CD4-positive, alpha-beta T cell treated with Interleukin-6 for 4 hours (primary cell): Measurements from ENCODE around the gene HLA-DMB.

Experiments used
- DNase-seq: peaks from one replicate; pipeline ENCODE4 v3.0.0-alpha.2; 2020; ENCODE audit warnings: mixed read lengths

The HLA-DMB gene

GRCh38 chr6:32905078-32905477, 35.8 kb downstream of the HLA-DMB start:
- DNase-seq, result no peak

DNA sequence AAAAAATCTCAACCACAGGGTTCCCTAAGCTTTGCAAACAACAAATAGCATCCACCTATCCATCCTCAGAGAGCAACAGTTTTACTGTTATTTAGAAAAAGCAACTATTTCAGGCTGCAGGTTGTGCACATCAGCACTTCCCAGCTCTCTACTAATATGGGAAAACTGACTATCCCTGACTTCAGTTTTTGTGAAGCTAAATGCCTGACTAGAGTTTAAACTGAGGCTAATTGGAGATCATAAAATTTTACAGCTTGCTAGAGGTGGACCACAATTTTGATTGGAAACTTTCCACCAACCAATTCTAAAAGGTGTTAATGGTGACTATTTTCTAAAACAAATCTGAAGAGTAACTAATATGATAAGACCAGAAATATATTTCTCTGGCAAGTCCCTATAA, 36.9 kb downstream of the HLA-DMB start:
- no peak for DNase-seq

GRCh38 chr6:32895006-32895345, 45.9 kb downstream of the HLA-DMB start:
- no peak for DNase-seq

GRCh38 chr6:32894085-32895005, 46.5 kb downstream of the HLA-DMB start:
- DNase-seq, result peak; percentile 92

DNA sequence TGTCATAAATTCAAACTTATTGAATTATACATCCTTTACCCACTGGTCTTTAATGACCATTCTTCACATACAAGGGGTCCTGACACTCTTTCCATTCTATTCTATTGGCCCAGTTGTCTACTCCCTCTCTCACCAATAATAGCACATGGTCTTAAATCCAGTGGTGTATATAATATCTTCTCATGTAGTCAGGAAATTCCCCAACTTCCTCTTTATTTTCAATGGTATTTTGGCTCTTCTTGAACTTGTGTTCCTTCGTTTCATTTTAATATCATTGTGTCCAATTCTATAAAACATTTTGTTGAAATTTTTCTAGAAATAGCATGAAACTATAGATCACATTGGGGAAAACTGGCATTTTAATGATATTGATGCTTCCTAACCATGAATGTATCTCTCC, 50.0 kb downstream of the HLA-DMB start:
- no peak for DNase-seq

DNA sequence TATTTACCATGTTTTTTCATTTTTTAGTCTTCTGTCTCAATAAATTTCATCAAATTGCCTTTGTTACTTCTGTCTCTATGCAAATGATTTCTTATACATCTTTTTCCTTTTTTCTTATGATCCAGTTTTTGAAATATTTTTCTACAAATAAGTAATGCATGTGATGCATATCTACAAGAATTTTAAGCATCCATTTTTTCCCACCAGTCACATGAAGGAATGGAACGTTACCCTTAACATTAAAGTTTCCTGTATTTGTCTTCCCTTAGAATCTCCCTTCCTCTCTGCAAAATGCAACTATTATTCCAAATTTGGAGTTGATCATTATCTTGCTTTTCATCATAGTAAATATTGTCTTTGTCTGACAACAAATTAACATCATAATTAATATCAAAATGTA, 51.3 kb downstream of the HLA-DMB start:
- no peak for DNase-seq

GRCh38 chr6:32888576-32888975, 52.3 kb downstream of the HLA-DMB start:
- DNase-seq, result no peak

DNA sequence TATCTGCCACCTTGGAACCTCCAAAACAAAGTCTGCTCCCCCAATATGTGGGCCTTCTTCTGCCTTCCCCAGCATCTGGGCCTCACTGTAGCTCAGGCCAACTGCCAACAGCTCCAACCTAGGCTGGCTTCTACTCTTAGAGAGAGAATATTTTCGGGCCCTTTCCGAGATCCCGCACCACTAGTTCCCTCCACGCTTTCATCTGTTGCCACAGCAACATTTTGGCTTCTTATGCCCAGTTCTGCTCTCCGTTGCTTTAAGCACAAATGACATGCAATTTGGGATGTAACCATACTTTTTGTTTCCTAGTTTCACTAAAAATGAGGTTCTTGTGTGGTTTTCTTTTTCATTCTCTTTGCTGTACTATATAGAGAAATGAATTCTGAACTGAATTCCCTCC, 53.2 kb downstream of the HLA-DMB start:
- DNase-seq, result no peak

- no peak for DNase-seq
These were observed 54.0 kb downstream of the HLA-DMB start for GRCh38 chr6:32886681-32887383.

DNA sequence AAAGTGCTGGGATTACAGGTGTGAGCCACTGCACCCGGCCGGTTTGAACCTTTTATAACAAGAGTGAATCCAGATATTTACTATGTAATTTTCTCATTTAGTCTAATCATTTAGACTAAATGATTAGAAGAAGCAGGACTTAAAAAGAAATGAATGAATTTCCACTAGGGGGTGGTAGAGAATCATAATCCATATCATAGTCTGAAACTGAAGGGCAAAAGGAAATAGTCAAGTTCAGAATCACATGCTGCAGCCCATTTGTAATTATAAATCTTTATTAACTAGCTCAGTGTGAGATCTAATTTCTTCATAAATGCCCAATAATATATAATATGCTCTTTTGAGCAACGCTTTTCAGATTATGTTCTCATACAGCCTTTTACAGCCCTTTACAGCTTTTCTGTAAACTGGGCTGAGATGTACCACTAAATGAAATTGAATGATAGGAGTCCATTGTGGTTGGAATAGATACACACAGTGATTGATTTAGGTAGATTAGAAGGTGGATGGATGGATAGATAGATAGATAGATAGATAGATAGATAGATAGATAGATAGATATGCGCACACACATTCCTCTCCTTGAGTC, 55.0 kb downstream of the HLA-DMB start:
- DNase-seq, result no peak
